Left colon (tissue), 2 donors: ENCODE measurements around the gene HDAC9. TPM values are rescaled to one million over a fixed set of nuclear protein-coding genes. Genes with fewer than 3 reads are reported as not detected.
"Not testable (repeated sequence)": the region's sequence is repeated elsewhere in the genome, so short reads cannot be mapped to it uniquely, and the experiment has no call there.

ENCODE experiments used
- ATAC-seq: fragments of 200-7000 bp; cut with Tn5 transposase; one replicate; pipeline ENCODE4 v1.9.1; 2020; ENCODE audit warnings: mild to moderate bottlenecking, moderate library complexity
- DNase-seq, 2 donors: peaks; one replicate each; pipeline ENCODE4 v3.0.0-alpha.2; 2020
- intact Hi-C, 2 donors: fragments of 100-400 bp; cut with DNase I in 1 of 2; cut with micrococcal nuclease in 1 of 2; formaldehyde crosslinking; loops; one replicate each; pipeline versions ENCODE4 v1.11.2 to v1.14.0; 2022; cut with DNase I, micrococcal nuclease
- total RNA-seq, 2 donors: library from RNA; stranded (reverse); fragmentation: NEBNext Ultra II Directional; extraction: Animal tissue kit (Norgen Biotek cat#: 25700); gene quantifications; one replicate each; pipeline ENCODE4 v1.2.1, GENCODE V29; 2021
- donor health status: DM: no; HTN: no; CAD: no.
- donor health status: DM: yes; HTN: yes; CAD: no.

HDAC9 gene
- total RNA-seq, 2 donors from 2014 or later: 12.3 to 21.7 TPM

DNA sequence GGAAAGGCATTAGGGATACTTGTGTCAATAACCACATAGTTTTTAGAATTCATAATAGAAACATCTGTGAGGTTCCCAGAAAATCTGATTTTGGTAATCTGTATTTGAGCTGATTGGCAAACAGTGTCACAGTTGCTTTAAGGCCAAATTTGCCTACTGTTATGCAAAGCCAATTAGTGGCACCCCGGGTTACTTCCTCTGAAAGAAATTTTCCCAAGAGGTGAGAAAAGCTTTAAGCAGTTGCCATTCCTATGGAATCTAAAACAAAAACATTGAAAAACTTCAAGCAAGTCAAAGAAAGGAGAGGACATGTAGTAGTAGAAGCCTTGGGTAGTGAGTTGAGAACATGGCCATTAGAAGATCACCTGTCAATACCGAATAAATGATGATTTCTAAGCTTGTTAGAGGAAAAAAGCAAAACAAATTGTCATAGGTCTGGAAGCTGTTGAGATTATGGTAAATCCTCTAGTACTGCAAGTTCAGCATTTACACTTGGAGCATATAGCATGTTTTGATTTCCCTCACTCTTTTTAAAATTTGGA is 445.1 kb downstream of the HDAC9 start:
- ATAC-seq: no peak
- intact Hi-C loops: no loop called here
- no peak for DNase-seq

DNA sequence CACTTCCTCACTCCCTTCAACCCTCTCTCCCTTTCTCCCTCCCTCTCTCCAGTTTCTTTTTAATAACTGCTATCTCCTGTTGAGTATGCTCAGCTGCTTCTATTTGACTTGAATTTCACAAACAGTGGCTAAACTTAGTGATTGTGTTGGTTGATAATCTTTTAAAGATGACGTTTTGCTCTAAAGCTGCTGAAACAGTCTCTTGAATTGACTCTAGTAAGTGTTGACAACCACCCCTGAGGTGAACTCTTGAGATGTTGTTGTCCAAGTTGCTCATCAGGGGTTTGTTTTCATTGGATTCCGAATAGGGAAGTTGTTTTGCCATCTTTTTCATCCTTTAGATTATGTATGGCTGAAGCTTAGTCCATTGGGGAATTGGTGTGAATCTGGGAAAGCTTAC is 445.7 kb downstream of the HDAC9 start:
- DNase-seq (no peak), ATAC-seq (no peak)
- intact Hi-C loops: no loop called here

DNA sequence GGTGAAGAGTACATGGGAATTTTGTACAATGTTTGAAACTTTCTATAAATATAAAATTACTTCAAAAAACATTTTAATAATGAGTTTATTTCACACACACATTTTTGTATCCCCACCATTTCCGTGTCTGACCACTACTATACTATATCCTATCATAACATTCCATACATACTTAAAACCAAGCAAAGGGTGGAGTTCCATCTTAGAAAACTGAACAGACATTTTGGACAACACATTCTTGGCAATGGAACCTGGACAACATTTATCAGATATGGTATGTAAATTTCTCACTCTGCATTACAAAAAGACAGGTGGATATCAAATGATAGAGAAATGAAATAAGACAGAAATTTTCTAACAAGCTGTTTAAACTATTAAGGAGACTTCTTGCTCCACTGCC is 453.0 kb downstream of the HDAC9 start:
- no peak for ATAC-seq
- no peak for DNase-seq
- intact Hi-C loops: no loop called here

GRCh38 chr7:18952846-18953245 is 457.3 kb downstream of the HDAC9 start:
- DNase-seq: no peak
- intact Hi-C loops: no loop called here
- ATAC-seq: no peak

DNA sequence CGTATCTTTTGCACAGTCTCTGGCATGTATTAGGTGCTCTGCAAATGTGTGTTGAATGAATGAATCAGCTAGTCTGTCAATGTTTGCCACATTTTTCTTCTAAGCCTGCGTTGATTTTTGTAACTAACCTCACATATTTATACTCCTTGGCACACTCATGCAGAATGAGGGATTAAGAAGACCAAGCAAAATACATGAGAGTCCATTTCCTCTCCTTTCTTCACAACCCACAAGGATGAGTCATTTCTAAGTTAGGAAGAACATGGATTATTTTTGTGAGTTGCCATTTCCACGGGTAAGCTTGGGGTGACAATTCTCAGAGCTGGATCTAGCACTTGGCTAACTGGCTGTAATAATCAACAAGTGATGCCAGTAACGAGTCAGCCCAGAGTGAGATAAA is 463.1 kb downstream of the HDAC9 start:
- ATAC-seq (no peak), DNase-seq (no peak)
- intact Hi-C loops: no loop called here

DNA sequence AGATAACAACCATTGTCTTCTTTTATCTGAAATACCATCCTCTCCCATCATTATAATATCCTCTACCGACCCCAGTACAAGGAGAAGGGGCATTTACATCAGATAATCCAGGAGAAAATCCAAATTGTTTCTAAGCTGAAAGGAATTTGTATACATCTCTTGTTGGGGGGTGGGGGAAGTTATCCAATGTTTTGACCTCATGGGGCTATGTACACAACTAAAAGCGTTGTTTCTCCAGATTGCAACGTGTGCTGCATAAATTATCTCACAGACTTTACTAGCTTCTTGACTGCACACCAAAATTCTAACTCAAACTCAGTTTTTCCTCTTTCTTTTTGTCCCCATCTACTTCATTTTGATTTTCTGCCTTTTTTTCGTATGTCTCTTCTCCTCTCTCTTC is 465.2 kb downstream of the HDAC9 start:
- ATAC-seq (no peak), DNase-seq (no peak)
- intact Hi-C loops: no loop called here

- intact Hi-C loops: no loop called here
- no peak for ATAC-seq
- no peak for DNase-seq
These were observed 466.5 kb downstream of the HDAC9 start for GRCh38 chr7:18962031-18962430.

- DNase-seq (no peak), ATAC-seq (no peak)
- intact Hi-C loops: no loop called here
These were observed 470.1 kb downstream of the HDAC9 start for GRCh38 chr7:18965657-18966056.

DNA sequence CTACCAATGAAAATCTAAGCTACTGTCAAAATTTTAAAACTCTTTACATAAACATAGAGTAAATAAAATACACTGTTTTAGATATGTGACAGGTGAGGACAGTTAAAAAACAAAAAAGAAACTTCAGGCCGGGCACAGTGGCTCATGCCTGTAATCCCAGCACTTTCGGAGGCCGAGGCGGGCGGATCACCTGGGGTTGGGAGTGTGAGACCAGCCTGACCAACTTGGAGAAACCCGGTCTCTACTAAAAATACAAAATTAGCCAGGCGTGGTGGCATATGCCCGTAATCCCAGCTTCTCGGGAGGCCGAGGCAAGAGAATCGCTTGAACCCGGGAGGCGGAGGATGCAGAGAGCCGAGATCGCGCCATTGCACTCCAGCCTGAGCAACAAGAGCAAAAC is 472.2 kb downstream of the HDAC9 start:
- DNase-seq, intact Hi-C loops, ATAC-seq: not testable (repeated sequence)

GRCh38 chr7:18971839-18972238 is 476.3 kb downstream of the HDAC9 start:
- intact Hi-C loops: no loop called here
- ATAC-seq (no peak), DNase-seq (no peak)

DNA sequence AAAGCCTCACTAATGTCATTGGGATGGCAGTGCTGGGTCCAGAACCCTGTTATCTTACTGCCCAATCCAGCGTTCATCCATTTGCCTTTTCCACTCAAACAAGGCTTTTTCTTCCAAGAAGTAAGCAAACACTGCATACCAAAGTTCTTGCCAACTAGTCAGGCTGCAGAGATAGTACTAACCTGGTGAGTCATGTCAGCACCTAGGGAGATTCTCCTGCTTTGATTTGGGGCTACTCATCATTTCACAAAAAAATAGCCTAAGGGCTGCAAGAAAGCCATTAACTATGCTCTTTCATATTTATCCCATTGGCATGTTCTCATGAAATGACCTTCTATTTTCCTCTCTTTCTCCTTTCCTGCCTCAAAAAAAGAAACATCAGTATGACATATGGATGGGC is 479.3 kb downstream of the HDAC9 start:
- intact Hi-C loops: no loop called here
- no peak for ATAC-seq
- no peak for DNase-seq

- DNase-seq (no peak), ATAC-seq (no peak)
- intact Hi-C loops: no loop called here
These were observed 479.7 kb downstream of the HDAC9 start for GRCh38 chr7:18975276-18975675.

DNA sequence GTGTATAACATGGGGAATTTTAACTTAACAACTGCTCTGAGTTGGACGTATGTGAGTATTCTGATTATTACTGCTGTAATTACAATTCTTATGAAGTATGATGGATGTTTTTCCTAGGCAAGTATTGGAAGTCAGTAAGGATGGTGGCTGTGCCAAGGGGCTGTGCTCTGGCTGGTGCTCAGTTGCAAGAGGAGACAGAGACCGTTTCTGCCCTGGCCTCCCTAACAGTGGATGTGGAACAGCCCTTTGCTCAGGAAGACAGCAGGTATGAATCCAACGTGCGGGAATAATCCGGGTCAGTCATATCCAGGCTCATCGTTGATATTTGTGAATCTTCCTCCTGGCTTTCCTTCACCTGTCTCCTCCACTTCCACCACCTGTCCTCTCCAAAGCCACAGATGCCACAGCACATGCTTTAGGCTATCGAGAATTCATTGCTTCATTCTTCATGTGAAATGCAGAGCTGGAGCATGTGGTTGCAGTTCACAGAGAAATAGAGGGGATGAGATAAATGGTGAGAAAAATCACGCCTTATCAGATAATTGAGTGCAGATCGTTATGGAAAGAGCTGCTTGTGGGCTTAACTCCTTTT is 480.2 kb downstream of the HDAC9 start:
- intact Hi-C loops: no loop called here
- no peak for DNase-seq
- no peak for ATAC-seq

DNA sequence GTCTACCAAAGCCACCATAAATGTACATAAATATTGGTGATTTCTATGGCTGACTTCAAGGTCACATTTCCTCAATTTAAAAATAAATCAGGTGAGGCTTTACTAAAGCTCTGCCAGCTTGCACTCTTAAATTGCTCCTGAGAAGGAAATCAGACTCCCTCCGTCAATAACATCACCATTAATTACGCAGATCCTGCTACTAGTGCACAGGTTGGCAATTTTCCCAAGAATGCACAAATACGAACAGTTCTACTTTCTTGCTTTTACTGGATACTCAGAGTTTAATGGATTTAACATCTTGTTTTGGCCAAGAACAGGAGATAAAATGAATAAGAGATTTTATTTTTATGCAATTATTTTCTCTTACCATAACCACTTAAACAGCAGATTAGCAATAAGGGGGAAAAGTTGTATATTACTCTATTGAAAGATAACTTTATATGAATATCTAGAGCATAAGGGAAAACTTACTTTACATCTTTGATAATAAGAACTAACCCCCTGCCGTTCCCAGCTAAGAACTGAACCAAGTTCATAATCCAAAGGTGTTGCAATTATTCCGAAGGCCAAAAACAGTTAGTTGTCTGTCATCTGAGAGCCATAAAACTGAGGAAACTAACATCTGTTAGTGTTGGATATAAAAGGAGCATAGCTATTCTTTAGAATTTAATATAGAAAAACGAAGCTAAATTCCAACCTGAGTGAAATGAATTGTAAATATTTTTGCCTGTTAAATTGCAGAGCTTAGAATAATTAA is 481.3 kb downstream of the HDAC9 start:
- no peak for ATAC-seq
- DNase-seq: no peak
- intact Hi-C loops: no loop called here

DNA sequence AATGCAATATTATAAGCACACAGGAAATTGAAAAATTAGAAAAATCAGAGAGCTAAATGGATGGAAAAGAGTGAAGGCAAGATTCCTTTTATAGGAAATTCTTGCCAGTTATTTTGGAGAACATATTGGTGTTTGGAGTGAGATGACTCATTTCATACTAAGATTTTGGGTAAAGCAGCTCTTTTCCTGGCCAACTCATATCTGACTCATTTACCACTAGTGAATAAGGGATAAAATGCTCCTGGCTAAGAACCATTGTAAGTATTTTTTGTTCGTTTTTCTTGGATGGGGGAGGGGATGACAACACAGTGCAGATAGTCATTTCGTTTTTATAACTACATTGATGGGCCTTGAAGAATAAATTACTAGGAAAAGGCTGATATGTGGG is 482.6 kb downstream of the HDAC9 start:
- intact Hi-C loops: no loop called here
- no peak for DNase-seq
- ATAC-seq: no peak

DNA sequence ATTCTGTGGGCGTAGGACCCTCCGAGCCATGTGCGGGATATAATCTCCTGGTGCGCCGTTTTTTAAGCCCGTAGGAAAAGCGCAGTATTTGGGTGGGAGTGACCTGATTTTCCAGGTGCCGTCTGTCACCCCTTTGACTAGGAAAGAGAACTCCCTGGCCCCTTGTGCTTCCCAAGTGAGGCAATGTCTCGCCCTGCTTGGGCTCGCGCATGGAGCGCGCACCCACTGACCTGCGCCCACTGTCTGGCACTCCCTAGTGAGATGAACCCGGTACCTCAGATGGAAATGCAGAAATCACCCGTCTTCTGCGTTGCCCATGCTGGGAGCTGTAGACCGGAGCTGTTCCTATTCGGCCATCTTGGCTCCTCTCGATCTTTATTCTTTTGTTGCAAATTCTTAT is 495.2 kb downstream of the HDAC9 start:
- DNase-seq, ATAC-seq, intact Hi-C loops: not testable (repeated sequence)

- DNase-seq (no peak), ATAC-seq (no peak)
- intact Hi-C loops: no loop called here
These were observed 498.6 kb downstream of the HDAC9 start for GRCh38 chr7:18993933-18994668.

- DNase-seq (no peak), ATAC-seq (no peak)
- intact Hi-C loops: no loop called here
These were observed 499.7 kb downstream of the HDAC9 start for GRCh38 chr7:18995270-18995671.

- intact Hi-C loops: no loop called here
- DNase-seq: no peak
These were observed 500.4 kb downstream of the HDAC9 start for GRCh38 chr7:18995811-18996426.

GRCh38 chr7:18996583-18996982 is 501.0 kb downstream of the HDAC9 start:
- no peak for DNase-seq
- intact Hi-C loops: no loop called here
- no peak for ATAC-seq

More at GRCh38 chr7:18995811-18996426, 500.4 kb downstream of the HDAC9 start:
- no peak for ATAC-seq
